Measurements from ENCODE around the gene FCHO1.
"Not testable (repeated sequence)": the region's sequence is repeated elsewhere in the genome, so short reads cannot be mapped to it uniquely, and the experiment has no call there.

Gene FCHO1

DNA sequence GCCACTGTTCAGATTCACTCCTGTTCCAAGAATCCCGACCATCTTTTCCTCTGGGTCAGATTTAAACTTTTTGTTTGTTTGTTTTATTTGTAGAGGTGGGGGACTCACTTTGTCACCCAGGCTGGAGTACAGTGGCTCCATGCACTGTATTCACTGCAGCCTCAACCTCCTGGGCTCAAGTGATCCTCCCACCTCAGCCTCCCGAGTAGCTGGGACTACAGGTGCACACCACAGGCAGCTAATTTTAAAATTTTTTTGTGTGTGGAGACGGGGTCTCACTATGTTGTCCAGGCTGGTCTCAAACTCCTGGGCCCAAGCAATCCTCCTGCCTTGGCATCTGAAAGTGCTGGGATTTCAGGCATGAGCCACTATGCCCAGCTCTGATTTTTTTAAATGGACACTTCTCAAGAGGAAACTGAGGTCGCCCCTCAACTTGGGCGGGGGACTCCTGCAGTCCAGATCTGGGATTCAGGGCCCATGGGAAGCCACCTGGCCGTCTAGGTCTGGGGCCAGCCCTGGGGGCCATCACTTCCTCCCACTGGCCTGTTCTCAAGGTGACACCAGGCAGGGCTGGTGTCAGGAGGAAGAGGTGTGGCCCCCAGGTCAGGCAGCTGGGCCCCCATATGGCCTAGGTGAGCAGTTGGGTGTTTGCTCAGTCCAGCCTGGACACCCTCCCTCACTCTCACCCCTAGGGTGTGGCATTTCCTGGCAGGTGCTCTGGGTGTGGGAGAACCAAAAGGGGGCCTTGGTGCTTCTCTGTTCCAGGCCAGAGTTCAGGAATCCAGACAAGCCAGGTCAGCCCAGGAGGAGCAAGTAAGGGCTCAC is 44.9 kb downstream of the FCHO1 start:
- H3K9me3 ChIP-seq (ENCODE audit: severe bottlenecking) = no peaks in the 10 kb centered on the region
- DNase-seq = no peak
- H3K27me3 ChIP-seq (ENCODE audit: insufficient read depth, low read depth, severe bottlenecking) = no peaks in the 10 kb centered on the region
- no peak overlapping the region for H3K4me3 ChIP-seq (ENCODE audit: low read depth, low read length)
- H3K36me3 ChIP-seq = no peaks in the 10 kb centered on the region
- no peak overlapping the region for H3K27ac ChIP-seq
- TF ChIP-seq, protein P1, sequence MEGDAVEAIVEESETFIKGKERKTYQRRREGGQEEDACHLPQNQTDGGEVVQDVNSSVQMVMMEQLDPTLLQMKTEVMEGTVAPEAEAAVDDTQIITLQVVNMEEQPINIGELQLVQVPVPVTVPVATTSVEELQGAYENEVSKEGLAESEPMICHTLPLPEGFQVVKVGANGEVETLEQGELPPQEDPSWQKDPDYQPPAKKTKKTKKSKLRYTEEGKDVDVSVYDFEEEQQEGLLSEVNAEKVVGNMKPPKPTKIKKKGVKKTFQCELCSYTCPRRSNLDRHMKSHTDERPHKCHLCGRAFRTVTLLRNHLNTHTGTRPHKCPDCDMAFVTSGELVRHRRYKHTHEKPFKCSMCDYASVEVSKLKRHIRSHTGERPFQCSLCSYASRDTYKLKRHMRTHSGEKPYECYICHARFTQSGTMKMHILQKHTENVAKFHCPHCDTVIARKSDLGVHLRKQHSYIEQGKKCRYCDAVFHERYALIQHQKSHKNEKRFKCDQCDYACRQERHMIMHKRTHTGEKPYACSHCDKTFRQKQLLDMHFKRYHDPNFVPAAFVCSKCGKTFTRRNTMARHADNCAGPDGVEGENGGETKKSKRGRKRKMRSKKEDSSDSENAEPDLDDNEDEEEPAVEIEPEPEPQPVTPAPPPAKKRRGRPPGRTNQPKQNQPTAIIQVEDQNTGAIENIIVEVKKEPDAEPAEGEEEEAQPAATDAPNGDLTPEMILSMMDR (IDR thresholded peaks at IDR 0.05; ENCODE audit: low read depth, low read length) = no peak

- Histone ChIP-seq H3K36me3 (no peaks in the 10 kb centered on the region), H3K9me3 (ENCODE audit: severe bottlenecking) (no peaks in the 10 kb centered on the region), H3K4me3 (ENCODE audit: low read depth, low read length) (no peak overlapping the region), H3K27me3 (ENCODE audit: insufficient read depth, low read depth, severe bottlenecking) (no peaks in the 10 kb centered on the region), H3K27ac (no peak overlapping the region)
- TF ChIP-seq, protein P1 (IDR thresholded peaks at IDR 0.05; ENCODE audit: low read depth, low read length) = no peak
- no peak for DNase-seq
Observed at GRCh38 chr19:17796838-17797423, 45.7 kb downstream of the FCHO1 start.

DNA sequence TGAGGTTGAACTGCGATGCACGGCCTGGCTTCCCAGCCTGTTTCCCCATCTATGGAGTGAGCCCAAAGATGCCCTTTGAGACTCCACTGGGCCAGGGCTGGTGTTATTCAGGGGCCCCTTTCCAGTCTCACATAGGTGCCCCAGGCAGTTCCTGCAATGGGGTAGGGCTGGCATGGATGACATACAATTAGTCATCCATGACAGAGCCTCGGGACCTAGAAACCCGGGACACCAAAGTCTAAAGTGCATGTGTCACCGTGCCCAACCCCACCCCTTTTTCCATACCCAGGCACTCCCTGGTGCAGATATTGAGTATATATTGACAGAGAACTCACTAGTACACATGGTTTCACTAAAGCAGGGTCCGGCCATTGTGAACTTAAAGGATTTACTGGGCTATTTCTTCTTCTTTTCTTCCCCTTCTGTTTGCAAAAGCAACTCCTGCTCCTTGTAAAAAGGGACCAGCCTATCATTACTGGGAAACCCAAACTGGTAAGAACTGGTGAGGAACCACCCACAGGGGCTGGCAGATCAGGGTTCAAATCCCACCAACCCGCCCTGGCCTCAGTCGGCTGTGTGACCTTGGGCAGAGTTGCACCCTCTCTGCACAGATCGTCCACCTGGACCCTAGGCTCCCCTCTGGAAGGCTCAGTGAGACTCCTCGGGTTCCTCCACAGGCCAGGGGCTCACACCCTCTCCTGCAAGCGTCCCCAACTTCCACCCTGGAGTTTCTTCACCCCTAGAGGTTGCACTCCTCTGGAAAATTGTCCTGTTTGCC is 46.3 kb downstream of the FCHO1 start:
- DNase-seq = no peak
- Histone ChIP-seq H3K27me3 (ENCODE audit: insufficient read depth, low read depth, severe bottlenecking) (no peaks in the 10 kb centered on the region), H3K4me3 (ENCODE audit: low read depth, low read length) (no peak overlapping the region), H3K9me3 (ENCODE audit: severe bottlenecking) (no peaks in the 10 kb centered on the region), H3K36me3 (no peaks in the 10 kb centered on the region), H3K27ac (no peak overlapping the region)
- TF ChIP-seq, protein P1 (IDR thresholded peaks at IDR 0.05; ENCODE audit: low read depth, low read length) = no peak

- not testable (repeated sequence) for H3K27ac ChIP-seq; DNase-seq; H3K27me3 ChIP-seq (ENCODE audit: insufficient read depth, low read depth, severe bottlenecking); H3K36me3 ChIP-seq; H3K9me3 ChIP-seq (ENCODE audit: severe bottlenecking); H3K4me3 ChIP-seq (ENCODE audit: low read depth, low read length)
Observed at GRCh38 chr19:17798599-17798998, 47.3 kb downstream of the FCHO1 start.

- TF ChIP-seq, protein P1 (IDR thresholded peaks at IDR 0.05; ENCODE audit: low read depth, low read length) = no peak
- no peaks in the 10 kb centered on the region for H3K9me3 ChIP-seq (ENCODE audit: severe bottlenecking)
- no peak overlapping the region for H3K27ac ChIP-seq
- no peaks in the 10 kb centered on the region for H3K36me3 ChIP-seq
- H3K27me3 ChIP-seq (ENCODE audit: insufficient read depth, low read depth, severe bottlenecking) = no peaks in the 10 kb centered on the region
- H3K4me3 ChIP-seq (ENCODE audit: low read depth, low read length) = no peak overlapping the region
- DNase-seq = peak; percentile 45
Observed at GRCh38 chr19:17802137-17802858, 51.0 kb downstream of the FCHO1 start.

Data from WERI-Rb-1 (cell line).